Smooth muscle cell (in vitro differentiated cells): ENCODE results near the gene CDK4. TPM values are rescaled to one million over a fixed set of nuclear protein-coding genes. Genes with fewer than 3 reads are reported as not detected.
A peak's percentile ranks its signal among the peaks of the same experiment; 100 is the strongest.

Source experiments
- DNase-seq: peaks from one replicate; lab custom pipeline; 2025; ENCODE audit not compliant: unreplicated experiment; lab: John Stamatoyannopoulos, UW
- H2AFZ ChIP-seq: fragments of 200-600 bp; sonication (generic); 2 replicates; pipeline ENCODE4 v1.6.0; 2016; ENCODE audit warnings: antibody characterized with exemption, low read depth, mild to moderate bottlenecking
- H3F3A ChIP-seq: fragments of 200-600 bp; sonication (generic); 2 replicates; pipeline ENCODE4 v1.6.0; 2017; ENCODE audit warnings: antibody characterized with exemption, low read depth
- H3K27ac ChIP-seq: fragments of 200-600 bp; sonication (generic); 2 replicates; pipeline ENCODE4 v1.5.1; 2016; ENCODE audit warnings: low read depth, mild to moderate bottlenecking
- H3K27me3 ChIP-seq: fragments of 200-600 bp; sonication (generic); 2 replicates; pipeline ENCODE4 v1.6.1; 2016; ENCODE audit warnings: low read depth, mild to moderate bottlenecking
- H3K36me3 ChIP-seq: fragments of 200-600 bp; sonication (generic); 2 replicates; pipeline ENCODE4 v1.5.1; 2016; ENCODE audit warnings: low read depth
- H3K4me1 ChIP-seq: fragments of 200-600 bp; sonication (generic); 2 replicates; pipeline ENCODE4 v1.5.1; 2016; ENCODE audit warnings: low read depth
- H3K4me2 ChIP-seq: fragments of 200-600 bp; sonication (generic); 2 replicates; pipeline ENCODE4 v1.6.0; 2016; ENCODE audit warnings: mild to moderate bottlenecking
- H3K4me3 ChIP-seq: fragments of 200-600 bp; sonication (generic); 2 replicates; pipeline ENCODE4 v1.5.1; 2016; ENCODE audit warnings: mild to moderate bottlenecking
- H3K79me2 ChIP-seq: fragments of 200-600 bp; sonication (generic); 2 replicates; pipeline ENCODE4 v1.6.0; 2016; ENCODE audit warnings: low read depth, mild to moderate bottlenecking
- H3K9ac ChIP-seq: fragments of 200-600 bp; sonication (generic); 2 replicates; pipeline ENCODE4 v1.6.0; 2016; ENCODE audit warnings: low read depth
- H3K9me3 ChIP-seq: fragments of 200-600 bp; sonication (generic); replicated peaks from 2 replicates; pipeline ENCODE4 v1.5.1; 2016; ENCODE audit warnings: low read depth
- H4K20me1 ChIP-seq: fragments of 200-600 bp; sonication (generic); 2 replicates; pipeline ENCODE4 v1.6.0; 2016; ENCODE audit warnings: low read depth
- WGBS: methylation state at CpG from one replicate; pipeline ENCODE4 v1.1.7; 2016; ENCODE audit warnings: low lambda C conversion rate; 5-methylcytosine and 5-hydroxymethylcytosine counted together
- polyA plus RNA-seq: library from polyadenylated mRNA; unstranded; fragments of >200 nt; fragmentation: Nextera tagmentation; extraction: Ambion mirVana; gene quantifications from 2 replicates; pipeline ENCODE4 v1.2.1, GENCODE V29; 2016
- total RNA-seq: library from RNA; depleted of rRNA; stranded (reverse); fragments of >200 nt; gene quantifications from 2 replicates; pipeline ENCODE4 v1.2.3, GENCODE V29; 2014
- TF ChIP-seq, protein P1 (sequence below): fragments of 200-600 bp; sonication (generic); IDR thresholded peaks from 2 replicates; pipeline ENCODE4 v1.5.1; 2017; ENCODE audit warnings: borderline replicate concordance, mild to moderate bottlenecking, antibody characterized with exemption; ENCODE audit not compliant: insufficient read depth, poor library complexity, severe bottlenecking

CDK4 gene
- total and polyA plus RNA-seq, 2 experiments from 2014 or later, result 144 to 235 TPM

DNA sequence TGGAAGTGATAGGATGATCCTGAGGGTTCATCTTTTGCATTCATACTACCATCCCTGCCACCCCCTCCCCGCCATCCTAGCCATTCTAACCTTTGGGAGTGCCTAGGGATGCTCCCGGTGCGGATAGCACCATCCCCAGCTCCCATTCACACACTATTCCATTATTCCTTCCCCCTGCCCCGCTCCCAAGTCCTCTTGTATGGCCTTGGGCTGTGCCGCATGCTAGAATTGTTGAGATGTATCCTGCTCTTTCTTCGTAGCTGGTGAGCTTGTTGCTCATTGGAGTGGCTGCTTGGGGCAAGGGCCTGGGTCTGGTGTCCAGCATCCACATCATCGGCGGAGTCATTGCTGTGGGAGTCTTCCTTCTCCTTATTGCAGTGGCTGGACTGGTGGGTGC lies 6.6 kb downstream of the CDK4 start:
- Histone ChIP-seq H3F3A (peaks cover 18% of the 10 kb centered on the region), H3K4me2 (peak overlapping the region; percentile 86), H3K9ac (peak overlapping the region; percentile 96), H3K4me1 (peaks cover 8% of the 10 kb centered on the region), H3K36me3 (no peaks in the 10 kb centered on the region), H3K79me2 (peaks cover 12% of the 10 kb centered on the region), H3K27ac (peak overlapping the region; percentile 92), H3K9me3 (no peaks in the 10 kb centered on the region), H2AFZ (no peak overlapping the region), H4K20me1 (no peaks in the 10 kb centered on the region), H3K4me3 (peak overlapping the region; percentile 73), H3K27me3 (peaks cover 27% of the 10 kb centered on the region)
- WGBS, result 69% methylated on average over 7 of the region's 8 CpGs
- TF ChIP-seq, protein P1, sequence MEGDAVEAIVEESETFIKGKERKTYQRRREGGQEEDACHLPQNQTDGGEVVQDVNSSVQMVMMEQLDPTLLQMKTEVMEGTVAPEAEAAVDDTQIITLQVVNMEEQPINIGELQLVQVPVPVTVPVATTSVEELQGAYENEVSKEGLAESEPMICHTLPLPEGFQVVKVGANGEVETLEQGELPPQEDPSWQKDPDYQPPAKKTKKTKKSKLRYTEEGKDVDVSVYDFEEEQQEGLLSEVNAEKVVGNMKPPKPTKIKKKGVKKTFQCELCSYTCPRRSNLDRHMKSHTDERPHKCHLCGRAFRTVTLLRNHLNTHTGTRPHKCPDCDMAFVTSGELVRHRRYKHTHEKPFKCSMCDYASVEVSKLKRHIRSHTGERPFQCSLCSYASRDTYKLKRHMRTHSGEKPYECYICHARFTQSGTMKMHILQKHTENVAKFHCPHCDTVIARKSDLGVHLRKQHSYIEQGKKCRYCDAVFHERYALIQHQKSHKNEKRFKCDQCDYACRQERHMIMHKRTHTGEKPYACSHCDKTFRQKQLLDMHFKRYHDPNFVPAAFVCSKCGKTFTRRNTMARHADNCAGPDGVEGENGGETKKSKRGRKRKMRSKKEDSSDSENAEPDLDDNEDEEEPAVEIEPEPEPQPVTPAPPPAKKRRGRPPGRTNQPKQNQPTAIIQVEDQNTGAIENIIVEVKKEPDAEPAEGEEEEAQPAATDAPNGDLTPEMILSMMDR, result no peak
- no peak for DNase-seq

DNA sequence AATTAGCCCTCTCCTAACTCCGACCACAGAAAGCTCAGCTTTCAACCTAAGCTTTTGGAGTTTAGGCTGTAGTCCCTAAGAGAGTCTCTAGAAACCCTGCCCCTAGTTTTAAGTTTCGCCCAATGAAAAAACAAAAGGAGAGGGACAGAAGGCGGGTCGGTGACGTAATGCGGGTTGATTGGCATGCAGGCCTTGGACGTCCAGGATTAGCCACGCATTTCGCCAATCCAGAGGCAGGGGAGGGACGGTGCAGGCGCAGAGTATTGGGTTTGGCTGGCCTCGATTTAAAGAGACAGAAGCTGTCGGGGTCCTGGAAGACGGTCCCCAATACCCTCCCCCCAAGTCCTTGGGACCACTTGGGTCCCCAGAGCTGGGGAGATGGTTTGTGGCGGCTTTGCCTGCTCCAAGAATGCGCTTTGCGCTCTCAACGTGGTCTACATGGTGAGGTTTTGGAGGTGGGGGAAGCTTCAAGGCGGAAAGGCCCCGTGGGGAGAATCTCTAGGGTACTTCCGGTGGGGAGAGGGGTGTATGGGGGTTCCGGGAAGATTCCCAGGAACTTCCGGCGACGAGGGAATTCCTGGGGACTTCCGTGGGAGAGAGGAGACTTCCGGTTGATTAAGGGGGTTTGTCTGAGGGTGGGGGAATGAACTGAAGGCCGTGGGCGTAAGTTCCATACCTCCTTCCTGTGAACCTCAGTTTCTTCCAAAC lies 7.2 kb downstream of the CDK4 start, which contains the start of gene TSPAN31:
Gene TSPAN31 (plus strand): TSS at position 263 of the 708 bp plus-strand sequence. CDS start 116 bp downstream, at position 379.
- Histone ChIP-seq H3K27ac (peak within 1 kb of the TSS; percentile 92), H3K79me2 (peaks cover 6% of the 10 kb centered on the region), H3K9ac (peak within 1 kb of the TSS; percentile 96), H3K4me2 (peak within 1 kb of the TSS; percentile 86), H3K27me3 (peaks cover 33% of the 10 kb centered on the region), H3K4me3 (peak within 1 kb of the TSS; percentile 73), H4K20me1 (no peaks in the 10 kb centered on the region), H3K36me3 (no peaks in the 10 kb centered on the region), H2AFZ (peak within 1 kb of the TSS; percentile 67), H3K4me1 (peaks cover 8% of the 10 kb centered on the region), H3K9me3 (no peaks in the 10 kb centered on the region), H3F3A (peaks cover 18% of the 10 kb centered on the region)
- TF ChIP-seq, protein P1, result no peak
- DNase-seq, result peak; percentile 60
- WGBS, result 4% methylated on average over 25 of the region's 29 CpGs

DNA sequence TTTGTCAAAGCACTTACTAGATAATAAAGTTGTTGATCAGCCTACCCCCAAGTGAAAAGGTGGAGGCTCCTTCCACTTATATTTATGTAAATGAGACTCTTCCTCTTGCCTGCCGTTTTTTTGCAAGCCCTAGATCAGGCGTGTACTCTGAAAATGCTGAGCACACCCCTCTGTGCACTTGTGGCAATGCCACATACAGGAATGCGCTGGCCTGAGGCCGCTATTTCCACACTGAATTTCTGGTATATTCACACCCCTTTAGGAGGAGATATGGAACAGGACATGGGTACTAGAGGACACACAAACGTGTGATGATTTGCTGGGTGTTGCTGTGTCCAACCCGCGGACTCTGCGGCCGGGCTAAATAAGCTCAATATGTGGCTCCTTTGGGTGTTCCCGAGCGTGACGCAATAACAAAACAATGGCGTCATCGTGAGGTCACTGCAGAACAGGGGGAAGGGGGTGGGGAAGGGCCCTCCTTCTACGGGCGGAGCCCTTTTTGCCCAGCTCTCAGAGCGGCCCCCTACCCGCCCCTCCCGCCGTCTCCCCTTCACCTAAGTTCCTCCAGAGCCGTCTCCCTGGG lies 7.8 kb downstream of the CDK4 start:
- H3K4me2 ChIP-seq, result peak overlapping the region; percentile 86
- no peaks in the 10 kb centered on the region for H3K9me3 ChIP-seq
- H3F3A ChIP-seq, result peaks cover 18% of the 10 kb centered on the region
- DNase-seq, result no peak
- H3K27me3 ChIP-seq, result peaks cover 39% of the 10 kb centered on the region
- TF ChIP-seq, protein P1, result no peak
- H3K9ac ChIP-seq, result peak overlapping the region; percentile 96
- no peaks in the 10 kb centered on the region for H4K20me1 ChIP-seq
- H3K4me3 ChIP-seq, result peak overlapping the region; percentile 73
- 37% methylated on average over 21 of the region's 21 CpGs for WGBS
- peaks cover 8% of the 10 kb centered on the region for H3K4me1 ChIP-seq
- no peaks in the 10 kb centered on the region for H3K79me2 ChIP-seq
- H3K27ac ChIP-seq, result peak overlapping the region; percentile 92
- no peaks in the 10 kb centered on the region for H3K36me3 ChIP-seq
- H2AFZ ChIP-seq, result peak overlapping the region; percentile 67
